NCI-H524 treated with DMSO at 0.1 percent for 48 hours (cell line): ENCODE measurements around the gene SFMBT1.

ENCODE experiments used
- DNase-seq: peaks from one replicate; lab custom pipeline; 2025; lab: John Stamatoyannopoulos, UW

Gene SFMBT1

DNA sequence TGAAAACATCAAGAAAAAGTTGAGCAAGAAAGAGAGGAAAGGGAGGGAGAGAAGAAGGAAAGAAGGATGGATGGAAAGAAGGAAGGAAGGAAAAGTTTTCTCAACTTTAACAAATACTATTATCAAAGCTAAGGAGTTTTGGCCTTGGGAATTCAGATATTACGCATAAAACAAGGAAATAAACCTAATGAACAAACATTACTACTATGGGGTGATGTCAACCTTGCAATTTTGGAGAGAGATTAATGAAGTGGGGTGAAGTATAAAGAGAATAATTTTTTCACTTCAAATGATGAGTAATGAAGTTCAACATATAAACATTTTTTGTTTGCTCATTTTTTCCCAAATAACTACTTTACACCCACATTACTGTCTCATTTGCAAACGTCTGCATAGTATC is 55.2 kb downstream of the SFMBT1 start:
- no peak for DNase-seq

DNA sequence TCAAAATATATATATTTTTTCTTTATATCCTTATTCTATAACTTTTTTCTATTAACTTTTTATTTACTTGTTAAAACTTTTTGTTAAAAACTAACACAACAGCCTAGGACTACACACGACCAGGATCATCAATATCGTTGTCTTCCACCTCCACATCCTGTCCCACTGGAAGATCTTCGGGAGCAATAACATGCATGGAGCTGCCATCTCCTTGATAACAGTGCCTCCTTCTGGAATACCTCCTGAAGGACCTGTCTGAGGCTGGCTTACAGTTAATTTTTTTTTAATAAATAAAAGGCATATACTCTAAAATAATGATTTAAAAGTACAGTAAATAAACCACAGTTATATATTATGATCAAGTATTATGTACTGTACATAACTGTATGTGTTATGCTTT is 58.9 kb downstream of the SFMBT1 start:
- DNase-seq, result no peak

DNA sequence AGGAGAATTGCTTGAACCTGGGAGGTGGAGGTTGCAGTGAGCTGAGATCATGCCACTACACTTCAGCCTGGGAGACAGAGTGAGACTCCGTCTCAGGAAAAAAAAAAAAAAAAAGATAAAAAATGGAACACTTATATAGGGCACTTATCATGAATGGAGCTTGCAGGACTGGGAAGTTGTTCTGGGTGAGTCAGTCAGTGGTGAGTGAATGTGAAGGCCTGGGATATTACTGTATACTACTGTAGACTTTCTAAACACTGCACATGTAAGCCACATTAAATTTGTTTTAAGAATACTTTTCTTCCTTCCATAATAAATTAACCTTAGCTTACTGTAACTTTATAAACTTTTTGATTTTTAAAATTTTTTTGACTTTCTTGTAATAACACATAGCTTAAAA is 59.8 kb downstream of the SFMBT1 start:
- no peak for DNase-seq

DNA sequence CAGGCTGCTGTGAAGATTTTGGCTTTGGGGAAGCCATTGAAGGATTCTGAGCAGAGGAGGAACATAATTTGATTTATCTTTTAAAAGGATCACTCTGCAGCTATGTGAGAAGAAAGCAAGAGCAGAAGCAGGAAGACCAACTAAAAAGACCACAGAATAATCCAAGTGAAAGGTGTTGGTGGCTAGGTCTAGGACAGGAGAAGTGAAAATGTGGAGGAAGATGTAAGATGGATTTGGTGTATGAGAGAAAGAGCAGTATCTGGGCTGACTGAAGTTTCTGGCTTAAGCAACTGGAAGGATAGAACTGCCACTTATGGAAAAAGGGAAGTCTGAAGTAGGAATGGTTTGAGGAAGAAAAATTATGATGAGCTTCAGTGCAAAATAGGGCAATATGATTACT is 62.0 kb downstream of the SFMBT1 start:
- DNase-seq, result no peak

DNA sequence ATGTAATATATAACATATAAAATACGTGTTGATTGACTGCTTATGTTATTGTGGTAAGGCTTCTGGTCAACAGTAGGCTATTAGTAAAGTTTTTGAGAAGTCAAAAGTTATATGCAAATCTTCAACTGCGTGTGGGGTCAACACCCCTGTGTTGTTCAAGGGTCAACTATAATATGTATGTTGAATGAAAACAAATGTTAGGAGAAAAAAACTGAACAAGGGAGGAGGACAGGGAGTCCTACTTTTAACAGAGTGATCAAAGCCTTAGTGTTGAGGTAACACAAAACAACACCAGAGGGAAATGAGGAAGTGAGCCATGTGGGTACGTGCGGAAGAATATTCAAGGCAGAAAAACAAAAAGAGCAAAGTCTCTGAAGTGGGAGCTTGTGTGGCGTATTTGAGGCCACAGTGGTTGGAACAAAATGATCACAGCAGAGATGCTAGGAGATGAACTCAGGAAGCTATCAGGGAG is 62.5 kb downstream of the SFMBT1 start:
- DNase-seq, result no peak

DNA sequence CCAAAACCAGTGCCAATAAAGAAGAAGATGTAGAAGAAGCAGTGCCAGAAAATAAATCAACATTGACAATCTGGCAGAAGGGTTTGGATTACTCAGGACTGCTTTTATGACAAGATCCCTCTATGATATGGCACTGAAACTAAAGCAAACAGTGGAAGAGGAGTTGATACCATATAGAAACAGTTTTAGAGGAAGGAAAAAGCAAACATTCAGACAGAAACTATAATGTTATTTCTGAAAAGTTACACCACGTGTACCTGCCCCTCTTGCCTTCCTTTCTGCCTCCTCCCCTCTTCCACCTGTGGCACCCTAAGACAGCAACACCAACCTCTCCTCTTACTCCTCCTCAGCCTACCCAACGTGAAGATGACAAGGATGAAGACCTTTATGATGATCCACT is 63.0 kb downstream of the SFMBT1 start:
- no peak for DNase-seq

DNA sequence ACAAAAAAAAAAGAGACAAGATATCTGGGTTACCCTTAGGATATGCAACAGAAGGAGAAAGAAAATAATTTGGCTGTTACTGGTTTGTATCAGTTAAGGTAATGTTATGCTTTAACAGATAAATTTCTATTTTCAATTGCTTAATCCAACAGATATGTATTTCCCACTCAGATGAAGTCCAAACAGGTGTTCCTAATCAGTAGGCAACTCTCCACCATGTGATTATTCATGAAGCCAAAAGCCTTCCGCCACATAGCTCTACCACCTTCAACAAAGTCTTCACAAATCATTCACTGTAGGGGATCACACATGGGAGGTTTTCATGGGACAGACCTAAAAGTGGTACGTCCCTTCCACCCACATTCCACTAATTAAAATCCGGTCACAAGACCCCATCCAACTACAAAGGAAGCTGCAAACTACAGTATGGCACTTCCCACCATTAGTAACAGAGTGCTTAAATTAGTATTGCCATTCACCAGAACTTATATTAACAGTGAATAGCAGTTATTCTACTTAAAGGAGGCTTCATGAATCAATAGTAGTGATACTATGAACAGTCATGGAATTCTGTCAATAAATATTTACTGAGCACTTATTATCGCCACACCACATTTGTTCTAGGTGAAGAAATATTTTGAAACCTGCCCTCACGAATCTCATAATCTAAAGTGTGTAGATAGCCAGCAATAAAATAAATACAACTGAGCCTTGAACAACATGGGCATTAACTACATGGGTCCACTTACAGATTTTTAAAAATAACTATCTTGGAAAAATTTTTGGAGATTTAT is 66.5 kb downstream of the SFMBT1 start:
- DNase-seq, result no peak

DNA sequence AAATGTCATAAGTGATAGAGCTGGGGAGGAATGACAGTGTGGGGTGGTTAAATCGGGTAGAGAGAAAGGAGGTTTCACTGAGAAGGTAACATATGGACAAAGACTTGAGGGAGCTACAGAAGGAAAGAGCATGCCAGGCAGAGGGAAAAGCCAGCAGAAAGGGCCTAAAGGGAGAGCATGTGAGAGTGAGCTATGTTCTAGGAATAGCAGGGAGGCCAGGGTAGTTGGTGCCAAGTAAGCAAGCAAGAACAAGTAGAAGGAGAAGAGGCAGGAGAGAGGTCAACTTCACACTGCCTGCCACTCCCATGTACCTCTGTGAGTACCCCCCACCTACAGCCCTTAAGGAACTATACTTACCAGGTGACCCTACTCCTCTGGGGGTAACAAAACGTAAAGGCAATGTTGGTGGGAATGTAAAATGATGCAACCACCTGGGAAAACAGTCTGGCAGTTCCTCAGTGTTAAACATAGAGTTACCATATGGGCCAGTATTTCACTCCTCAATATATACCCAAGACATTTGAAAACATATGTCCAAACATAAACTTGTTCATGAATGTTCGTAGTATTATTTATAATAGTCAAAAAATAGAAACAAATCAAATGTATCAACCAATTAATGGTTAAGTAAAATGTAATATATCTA is 67.6 kb downstream of the SFMBT1 start:
- no peak for DNase-seq

DNA sequence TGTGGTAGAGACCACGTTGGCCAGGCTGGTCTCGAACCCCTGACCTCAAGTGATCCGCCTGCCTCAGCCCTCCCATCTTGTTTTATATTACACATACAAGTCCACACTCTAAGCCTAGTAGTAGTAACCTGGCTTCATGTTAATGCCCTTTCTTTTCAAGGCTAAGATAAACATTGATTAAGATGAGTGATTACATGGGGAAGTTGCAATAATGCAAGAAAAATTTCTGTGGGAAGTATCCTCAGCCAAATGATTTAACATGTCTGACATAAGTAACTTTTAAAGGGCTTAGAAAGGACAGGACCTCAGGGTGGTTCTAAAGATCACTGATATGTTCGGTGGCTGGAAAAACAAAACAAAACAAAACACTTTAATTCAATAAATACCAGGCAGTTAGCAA is 72.1 kb downstream of the SFMBT1 start:
- DNase-seq, result no peak

DNA sequence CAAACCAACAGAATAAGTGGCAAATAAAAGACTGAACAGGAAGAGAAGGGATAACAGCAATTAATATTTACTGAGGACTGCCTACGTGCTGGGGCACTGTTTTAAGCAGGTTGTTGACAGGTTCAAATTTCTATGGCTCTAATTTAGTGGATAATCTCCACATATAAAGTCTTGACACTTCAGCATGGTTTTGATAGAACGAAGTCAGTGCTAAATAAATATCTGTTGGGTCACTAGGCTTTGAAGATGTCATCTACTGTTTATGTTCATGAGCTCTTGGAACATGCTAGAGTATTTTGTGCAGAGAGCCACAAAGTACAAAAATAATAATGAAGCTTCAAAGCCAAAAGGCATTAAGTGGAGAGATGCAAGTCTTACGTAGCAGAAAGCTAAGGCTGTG is 74.0 kb downstream of the SFMBT1 start:
- DNase-seq, result peak; percentile 58

DNA sequence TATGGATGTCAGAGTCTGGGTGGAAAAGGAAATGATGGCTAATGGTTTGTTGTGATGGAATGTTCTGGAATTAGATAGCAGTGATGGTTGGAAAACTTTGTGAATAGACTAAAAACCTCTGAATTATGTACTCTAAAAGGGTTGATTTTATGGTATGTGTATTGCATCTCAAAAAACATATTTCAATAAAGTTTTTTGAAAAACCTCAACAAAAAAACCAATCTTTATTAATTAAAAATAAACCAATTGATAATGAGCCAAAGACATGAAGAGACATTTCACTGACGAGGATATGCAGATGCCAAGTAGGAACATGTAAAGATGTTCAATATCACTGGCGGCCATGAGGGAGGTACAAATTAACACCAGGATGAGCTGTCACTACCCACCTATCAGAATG is 78.5 kb downstream of the SFMBT1 start:
- no peak for DNase-seq

DNA sequence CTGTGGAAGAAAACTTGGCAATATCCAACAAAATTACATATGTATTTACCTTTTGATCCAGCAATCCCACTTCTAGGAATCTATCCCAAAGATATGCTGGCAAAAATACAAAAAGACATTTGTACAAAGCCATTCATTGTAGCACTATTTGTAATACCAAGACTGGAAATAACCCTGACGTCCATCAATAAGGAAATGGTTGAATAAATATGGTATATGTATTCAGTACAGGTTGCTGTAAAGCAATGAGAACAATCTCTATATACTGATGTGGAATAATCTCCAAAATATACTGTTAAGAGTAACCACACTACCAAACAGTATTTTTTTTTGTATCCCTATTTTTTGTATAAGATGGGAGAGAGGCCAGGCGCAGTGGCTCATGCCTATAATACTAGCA is 83.7 kb downstream of the SFMBT1 start:
- DNase-seq, result no peak

DNA sequence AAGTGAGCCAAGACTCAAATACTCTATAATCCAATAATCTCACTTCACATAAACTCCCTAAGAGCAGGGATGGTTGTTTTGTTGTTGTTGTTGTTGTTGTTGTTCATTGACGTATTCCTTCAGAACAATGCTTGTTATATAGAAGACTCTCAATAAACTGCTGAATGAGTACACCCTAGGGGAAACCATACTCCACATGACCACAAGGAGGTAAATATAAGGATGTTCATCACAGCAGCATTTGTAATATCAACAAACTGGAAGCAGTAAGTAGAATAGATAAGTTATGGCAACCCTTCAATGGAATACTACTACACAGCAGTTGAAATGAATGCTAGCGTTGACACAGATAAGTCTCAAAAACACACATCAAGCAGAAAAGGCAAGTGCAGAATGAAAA is 86.1 kb downstream of the SFMBT1 start:
- DNase-seq, result no peak

DNA sequence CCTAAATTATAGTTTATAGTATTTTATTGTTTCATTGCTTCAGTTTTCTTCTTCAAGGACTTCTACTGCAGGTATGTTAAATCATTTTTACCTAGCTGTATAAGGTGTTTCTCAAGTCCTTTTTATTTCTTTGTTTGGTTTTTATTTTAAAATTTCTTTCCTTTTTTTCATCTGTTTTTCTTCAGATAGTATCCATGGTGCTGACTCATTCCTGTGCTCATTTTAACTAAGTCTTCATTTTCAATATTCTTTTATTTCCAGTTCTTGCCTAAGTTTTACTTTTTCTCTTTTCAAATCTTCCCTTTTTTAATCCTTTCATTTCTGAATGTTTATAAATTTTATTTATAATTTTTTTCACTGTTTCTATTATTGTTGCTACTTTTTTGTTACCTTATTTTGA is 106.3 kb downstream of the SFMBT1 start:
- no peak for DNase-seq

DNA sequence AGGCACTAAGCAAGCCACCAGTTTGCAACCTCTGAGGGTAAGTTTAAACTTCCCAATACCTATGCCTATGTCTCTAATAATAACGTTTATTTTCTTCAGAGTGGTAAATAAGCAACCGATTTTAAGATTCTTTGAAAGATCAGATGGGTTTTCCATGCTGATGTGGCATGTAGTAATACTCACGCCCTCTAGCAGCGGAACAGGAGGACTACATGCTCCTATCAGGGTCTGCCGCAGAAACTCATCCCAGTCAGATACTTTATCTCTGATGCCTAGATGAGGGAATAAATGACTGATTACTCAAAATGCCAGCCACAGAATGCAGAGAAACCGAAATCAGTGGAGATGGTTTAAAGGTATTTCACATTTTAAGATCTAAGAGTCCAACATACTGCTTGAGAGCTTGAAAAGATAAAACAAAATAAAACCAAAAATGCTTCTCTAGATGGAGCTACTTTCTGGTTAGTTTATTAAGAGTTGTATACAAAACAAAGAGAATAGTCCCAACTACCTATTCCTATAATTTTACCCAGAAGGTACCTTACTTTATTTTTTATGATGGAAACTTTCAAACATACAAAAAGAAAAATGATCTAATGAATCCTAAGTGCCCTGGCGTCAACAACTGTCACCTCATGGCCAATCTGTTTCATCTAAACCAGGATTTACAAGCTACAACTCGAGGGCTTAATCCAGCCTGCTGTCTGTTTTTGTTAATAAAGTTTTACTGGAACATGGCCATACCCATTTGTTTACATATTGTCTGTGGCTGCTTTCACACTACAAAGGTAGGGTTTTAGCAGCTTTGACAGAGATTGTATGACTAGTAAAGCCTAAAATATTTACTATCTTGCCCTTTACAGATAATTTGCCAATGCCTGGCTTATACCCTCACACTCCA is 111.0 kb downstream of the SFMBT1 start:
- DNase-seq, result peak; percentile 20

DNA sequence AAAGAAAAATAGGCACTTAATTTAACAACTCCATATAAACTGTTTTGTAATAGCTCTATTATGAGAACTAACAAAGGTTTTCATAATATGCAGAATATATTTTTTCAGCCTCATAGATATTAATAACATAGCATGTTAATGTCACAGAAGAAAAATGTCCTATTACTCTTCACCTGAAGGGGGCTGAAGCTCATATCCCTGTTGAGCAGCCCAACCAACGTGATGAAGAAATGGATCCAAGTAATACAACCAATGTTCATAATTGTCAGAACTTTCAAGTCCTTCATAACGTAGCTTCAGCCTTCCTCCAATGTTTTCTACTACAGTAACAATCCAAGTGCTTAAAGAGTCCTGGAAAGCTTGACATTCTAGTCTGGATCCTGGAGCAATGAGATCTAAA is 114.0 kb downstream of the SFMBT1 start:
- DNase-seq, result no peak

DNA sequence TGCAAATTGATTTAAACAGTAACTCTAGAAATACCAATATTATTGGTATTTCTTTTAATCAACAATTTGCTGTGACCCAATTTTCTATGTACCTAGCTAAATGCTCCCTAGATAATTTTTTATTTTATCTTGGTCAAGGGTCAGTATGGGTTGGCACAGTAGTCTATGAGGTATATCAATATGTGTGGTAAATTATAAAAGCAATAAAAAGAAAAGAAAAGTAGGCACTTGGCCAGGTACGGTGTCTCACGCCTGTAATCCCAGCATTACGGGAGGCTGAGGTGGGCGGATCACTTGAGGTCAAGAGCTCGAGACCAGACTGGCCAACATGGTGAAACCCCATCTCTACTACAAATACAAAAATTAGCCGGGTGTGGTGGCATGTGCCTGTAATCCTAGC is 114.5 kb downstream of the SFMBT1 start:
- no peak for DNase-seq

DNA sequence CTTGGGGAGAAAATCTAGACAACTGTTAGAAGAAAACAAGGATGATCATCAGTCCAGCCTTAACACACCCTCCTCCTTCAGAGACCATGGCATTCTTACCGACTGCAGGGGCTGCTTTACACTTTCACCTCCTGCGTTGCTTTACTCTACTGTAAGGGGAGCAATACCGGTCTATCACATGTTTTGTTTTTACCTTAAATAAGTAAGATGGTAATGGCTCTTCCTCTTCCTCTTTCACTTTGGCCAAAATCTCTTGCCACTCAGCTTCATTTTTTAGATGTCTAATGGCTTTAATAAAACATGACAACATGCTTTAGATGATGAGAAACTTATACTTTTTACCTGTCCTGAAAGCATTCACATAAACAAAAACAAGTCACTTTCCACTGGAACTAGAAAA is 115.1 kb downstream of the SFMBT1 start:
- no peak for DNase-seq

DNA sequence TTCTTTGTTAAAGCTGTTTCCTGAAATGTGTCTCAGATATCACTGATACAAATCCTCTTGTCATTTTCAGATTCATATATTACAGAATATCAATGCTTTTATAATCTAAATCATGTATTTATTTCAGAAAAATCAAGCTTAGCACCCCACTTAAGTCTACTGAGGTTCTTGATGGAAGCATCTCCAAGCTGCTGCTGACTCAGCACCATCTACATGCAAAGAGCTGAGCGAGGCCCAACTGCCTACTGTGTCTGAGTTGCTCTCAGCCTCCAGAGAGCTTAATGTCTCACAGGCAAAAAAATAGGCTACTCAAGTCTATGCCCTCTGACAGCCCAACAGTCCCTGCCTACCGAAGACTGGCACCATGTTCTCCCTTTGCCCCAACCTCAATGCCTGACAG is 119.3 kb downstream of the SFMBT1 start:
- no peak for DNase-seq

DNA sequence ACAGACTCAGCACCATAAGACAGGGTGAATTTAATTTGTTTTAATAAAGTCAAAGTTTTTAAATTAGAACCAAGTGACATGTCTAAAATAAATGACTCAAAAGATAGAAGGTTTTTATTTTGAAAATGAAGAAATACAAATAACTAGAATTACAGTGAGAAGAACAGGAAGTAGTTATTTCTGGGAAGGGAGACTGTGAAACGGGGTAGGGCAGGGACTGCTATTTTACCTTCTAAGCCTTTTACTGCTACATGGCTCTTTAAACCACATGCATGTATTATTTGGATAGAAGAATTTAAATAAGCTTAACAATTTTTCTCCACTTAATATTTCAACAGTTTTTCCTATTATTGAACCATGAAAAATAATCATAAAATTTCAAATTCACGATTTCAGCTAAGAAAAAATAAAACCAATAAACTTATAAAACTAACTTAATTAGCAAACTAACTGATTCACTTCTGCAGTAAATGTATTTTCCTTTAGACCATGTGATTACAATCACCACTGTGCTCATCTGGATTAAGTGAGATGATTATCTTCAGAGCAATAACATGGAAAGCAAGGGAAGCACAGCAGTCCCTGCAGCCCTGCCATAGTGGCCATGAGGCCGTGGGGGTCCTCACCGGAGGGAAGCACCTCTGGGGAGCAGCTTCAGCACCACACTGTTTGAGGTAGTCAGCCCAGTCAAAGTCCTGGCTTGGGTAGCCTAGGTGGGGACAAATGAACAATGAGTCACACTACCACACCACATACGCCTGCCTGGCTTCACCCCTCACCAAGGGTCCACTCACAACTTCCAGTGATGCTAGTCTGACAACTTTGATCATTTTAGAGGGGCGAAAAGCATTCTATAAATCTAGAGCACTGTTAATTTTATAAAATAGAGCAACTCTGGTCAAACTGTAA is 120.2 kb downstream of the SFMBT1 start:
- no peak for DNase-seq

DNA sequence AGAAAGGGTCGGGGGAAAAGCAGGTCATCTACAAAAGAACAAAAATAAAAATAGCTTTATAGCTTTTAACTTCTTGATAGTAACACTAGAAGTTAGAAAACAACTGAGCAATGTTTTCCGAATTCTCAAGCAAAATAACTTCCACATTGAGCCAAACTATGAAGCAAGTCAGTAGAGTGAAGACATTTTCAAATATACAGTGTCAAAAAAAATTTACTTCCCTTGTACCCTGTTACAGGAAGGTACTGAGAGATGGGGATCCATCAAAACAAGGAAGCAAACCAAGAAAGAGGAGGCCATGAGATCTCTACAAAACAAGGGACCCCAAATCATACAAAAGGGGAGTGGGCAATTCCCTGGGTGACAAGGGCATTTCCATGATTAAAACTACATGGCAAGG is 121.9 kb downstream of the SFMBT1 start:
- DNase-seq, result no peak

DNA sequence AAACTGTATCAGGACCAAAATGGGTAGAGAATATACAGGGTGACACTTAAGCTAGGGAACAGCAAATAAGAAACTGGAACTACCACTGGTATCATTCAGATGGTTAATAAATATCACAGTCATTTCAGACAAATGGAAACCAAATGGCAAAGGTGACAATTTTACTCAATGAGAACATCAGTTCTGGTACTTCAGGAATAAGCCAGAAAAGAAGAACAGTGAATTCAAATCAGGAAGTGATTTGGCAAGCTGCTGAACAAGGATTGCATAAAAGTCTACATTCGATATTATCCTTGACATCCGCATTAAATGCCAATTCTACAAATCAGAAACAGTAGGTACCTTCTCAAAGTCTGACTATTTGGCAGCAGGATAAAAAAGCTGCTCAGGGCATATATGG is 125.0 kb downstream of the SFMBT1 start:
- no peak for DNase-seq
